Measurements from ENCODE around the gene LRRC39.
"Not testable (repeated sequence)": the region's sequence is repeated elsewhere in the genome, so short reads cannot be mapped to it uniquely, and the experiment has no call there.

LRRC39 gene

GRCh38 chr1:100178091-100178490, at the start of gene LRRC39:
Gene LRRC39 (minus strand): TSS chr1:100178256. CDS start chr1:100168516, 9,740 bp downstream.
- DNase-seq = no peak

- DNase-seq = no peak
Measured at GRCh38 chr1:100222428-100222827, 44.4 kb upstream of the LRRC39 start.

- DNase-seq = no peak
Measured at GRCh38 chr1:100219883-100220282, 41.8 kb upstream of the LRRC39 start.

GRCh38 chr1:100219457-100219856, 41.4 kb upstream of the LRRC39 start:
- no peak for DNase-seq

- no peak for DNase-seq
Measured at GRCh38 chr1:100217834-100218233, 39.8 kb upstream of the LRRC39 start.

- no peak for DNase-seq
Measured at GRCh38 chr1:100215101-100215500, 37.0 kb upstream of the LRRC39 start.

- no peak for DNase-seq
Measured at GRCh38 chr1:100213141-100213540, 35.1 kb upstream of the LRRC39 start.

- DNase-seq = no peak
Measured at GRCh38 chr1:100206301-100206700, 28.2 kb upstream of the LRRC39 start.

GRCh38 chr1:100205593-100205992, 27.5 kb upstream of the LRRC39 start:
- not testable (repeated sequence) for DNase-seq

- DNase-seq = not testable (repeated sequence)
Measured at GRCh38 chr1:100205103-100205502, 27.0 kb upstream of the LRRC39 start.

GRCh38 chr1:100202703-100203102, 24.6 kb upstream of the LRRC39 start:
- DNase-seq = not testable (repeated sequence)

GRCh38 chr1:100200060-100200459, 22.0 kb upstream of the LRRC39 start:
- not testable (repeated sequence) for DNase-seq

- DNase-seq = no peak
Measured at GRCh38 chr1:100198596-100198995, 20.5 kb upstream of the LRRC39 start.

GRCh38 chr1:100188617-100189016, 10.6 kb upstream of the LRRC39 start:
- DNase-seq = no peak

- no peak for DNase-seq
Measured at GRCh38 chr1:100187912-100188311, 9.9 kb upstream of the LRRC39 start.

- no peak for DNase-seq
Measured at GRCh38 chr1:100184536-100184935, 6.5 kb upstream of the LRRC39 start.

- no peak for DNase-seq
Measured at GRCh38 chr1:100183370-100183769, 5.3 kb upstream of the LRRC39 start.

GRCh38 chr1:100177295-100178041, 588 bp downstream of the LRRC39 start:
- DNase-seq = no peak

GRCh38 chr1:100168051-100168450, 10.0 kb downstream of the LRRC39 start:
- no peak for DNase-seq

GRCh38 chr1:100164702-100165101, 13.4 kb downstream of the LRRC39 start:
- DNase-seq = no peak

- DNase-seq = no peak
Measured at GRCh38 chr1:100164216-100164615, 13.8 kb downstream of the LRRC39 start.

GRCh38 chr1:100162881-100163280, 15.2 kb downstream of the LRRC39 start:
- no peak for DNase-seq

- no peak for DNase-seq
Measured at GRCh38 chr1:100152271-100152670, 25.8 kb downstream of the LRRC39 start.

- DNase-seq = no peak
Measured at GRCh38 chr1:100151679-100152078, 26.4 kb downstream of the LRRC39 start.

- no peak for DNase-seq
Measured at GRCh38 chr1:100147875-100148274, 30.2 kb downstream of the LRRC39 start.

All from NCI-H1417 treated with DMSO at 0.1 percent for 48 hours (cell line).